Heart left ventricle (tissue), 16 donors: ENCODE measurements around the gene EDEM1. TPM values are rescaled to one million over a fixed set of nuclear protein-coding genes. Genes with fewer than 3 reads are reported as not detected.
"Not testable (repeated sequence)": the region's sequence is repeated elsewhere in the genome, so short reads cannot be mapped to it uniquely, and the experiment has no call there.

Source experiments
- ATAC-seq, 4 donors: fragments of 200-7000 bp; cut with Tn5 transposase; one replicate each; pipeline ENCODE4 v1.9.1; 2020 to 2022; ENCODE audit warnings: moderate library complexity in 4 of 4, mild to moderate bottlenecking in 3 of 4, moderate number of reproducible peaks in 1 of 4
- DNase-seq, 5 donors: peaks; one replicate each; pipeline ENCODE4 v3.0.0-alpha.2; 2020
- H3K27ac ChIP-seq, 12 donors: fragments of 200-600 bp; sonication (generic) in 4 of 12; one replicate each; pipeline versions ENCODE4 v1.5.0 to v1.8.0; 2016 to 2022; ENCODE audit warnings: mild to moderate bottlenecking in 2 of 12
- H3K27me3 ChIP-seq, 9 donors: fragments of 200-600 bp; sonication (generic) in 2 of 9; one replicate each; pipeline versions ENCODE4 v1.5.1 to v1.8.0; 2016 to 2022; ENCODE audit warnings: mild to moderate bottlenecking in 3 of 9
- H3K36me3 ChIP-seq, 9 donors: fragments of 200-600 bp; sonication (generic) in 2 of 9; one replicate each; pipeline versions ENCODE4 v1.5.0 to v1.8.0; 2018 to 2022; ENCODE audit warnings: mild to moderate bottlenecking in 2 of 9
- H3K4me1 ChIP-seq, 12 donors: fragments of 200-600 bp; sonication (generic) in 4 of 12; one replicate each; pipeline versions ENCODE4 v1.5.0 to v1.8.0; 2016 to 2022; ENCODE audit warnings: mild to moderate bottlenecking in 3 of 12
- H3K4me3 ChIP-seq, 12 donors: fragments of 200-600 bp; sonication (generic) in 4 of 12; one replicate each; pipeline versions ENCODE4 v1.5.0 to v1.8.0; 2017 to 2022; ENCODE audit warnings: mild to moderate bottlenecking in 9 of 12, moderate library complexity in 4 of 12
- H3K9me3 ChIP-seq, 12 donors: fragments of 200-600 bp; sonication (generic) in 4 of 12; one replicate each; pipeline versions ENCODE4 v1.5.0 to v1.8.0; 2016 to 2022; ENCODE audit warnings: mild to moderate bottlenecking in 1 of 12
- CTCF ChIP-seq, 12 donors: fragments of 200-600 bp; sonication (generic) in 4 of 12; IDR thresholded peaks; one replicate each; pipeline versions ENCODE4 v1.5.0 to v1.8.0; 2018 to 2022; ENCODE audit warnings: antibody characterized with exemption in 12 of 12, mild to moderate bottlenecking in 5 of 12
- POLR2A ChIP-seq, 2 donors: fragments of 450-650 bp; IDR thresholded peaks; one replicate each; pipeline ENCODE4 v1.6.1; 2017; ENCODE audit warnings: antibody characterized with exemption in 2 of 2, mild to moderate bottlenecking in 2 of 2, moderate library complexity in 2 of 2
- WGBS, 4 donors: extraction: QIAGEN DNeasy Blood & Tissue Kit in 2 of 4; methylation state at CpG; one replicate each; pipeline versions ENCODE4 v1.1.5 to v1.1.7; 2013 to 2018; 5-methylcytosine and 5-hydroxymethylcytosine counted together
- intact Hi-C, 10 donors: fragments of 100-400 bp; cut with DNase I; formaldehyde crosslinking; loops; one replicate each; pipeline versions ENCODE4 v1.11.1 to v1.14.2; 2022
- polyA plus RNA-seq, 2 donors: library from polyadenylated mRNA; stranded (reverse); fragments of 200-250 nt; gene quantifications; one replicate each; pipeline ENCODE4 v1.2.3, GENCODE V29; 2013
- total RNA-seq, 9 donors: library from RNA; depleted of rRNA in 2 of 9; stranded (reverse); fragments of >200 nt in 2 of 9; fragmentation: NEBNext Ultra II Directional in 3 of 9; extraction: Animal tissue kit (Norgen Biotek cat#: 25700) in 3 of 9; gene quantifications; one replicate each; pipeline versions ENCODE4 v1.1.0 to v1.2.4, GENCODE V29; 2016 to 2023
- donor health status: ischemic (EF 13 %, LVEDD 7.1; RV severe dilation, severe dysfunction).
- donor health status: healthy with polysubstance abuse.
- donor health status: DM: no; HTN: yes; CAD: no.
- donor health status: DM: no; HTN: no; CAD: no.
- donor health status: ischemic (EF 25% LVEDD 6.9; RV normal size, moderate dysfunction).
- donor health status: ischemic (EF 25% LVEDD 5.7; RV mildly dilated, moderate dysfunction).
- donor health status: healthy.
- donor health status: DM: yes; HTN: yes; CAD: no.
- donor health status: ischemic (EF 35%, LVEDD 5.7; RV mildly dilated, moderate dysfunction).
- donor health status: nonischemic (EF 11% LVEDD 7.7; RV severe dilation, severe dysfunction).
- donor health status: DM: yes; HTN: yes; CAD: no.
- donor health status: PGD.
- donor health status: ischemic (EF 29% LVEDD 5.4; RV normal size, mild dysfunction).
- donor health status: nonischemic (EF 23%, LVEDD 6.1; RV moderate dilation, normal function).

Gene EDEM1
- total and polyA plus RNA-seq, 11 donors = 1.9 to 24.6 (median 9.5) TPM

GRCh38 chr3:5235655-5236054 is 48.1 kb downstream of the EDEM1 start:
- intact Hi-C loops = loop anchor here in 1 of 10 donors (10.0 kb wide), 1 partner anchor 1559 kb away; no protein-coding TSS in a partner anchor
- no peaks in the 10 kb centered on the region for H3K9me3 ChIP-seq
- H3K27ac ChIP-seq = no peak overlapping the region
- ATAC-seq = no peak
- WGBS, 4 donors = 85 to 89% (median 87%) methylated on average over 7 of the region's 7 CpGs
- TF ChIP-seq POLR2A (IDR thresholded peaks at IDR 0.05) (no peak), CTCF (IDR thresholded peaks at IDR 0.05) (no peak)
- no peak overlapping the region for H3K4me3 ChIP-seq
- peaks cover 0 to 10% (median 0%) of the 10 kb centered on the region in 9 donors for H3K27me3 ChIP-seq
- no peaks in the 10 kb centered on the region for H3K36me3 ChIP-seq
- peaks cover 0 to 11% (median 0%) of the 10 kb centered on the region in 12 donors for H3K4me1 ChIP-seq
- no peak for DNase-seq

- Histone ChIP-seq H3K9me3 (peaks cover 0 to 3% (median 0%) of the 10 kb centered on the region in 12 donors), H3K27ac (no peak overlapping the region), H3K4me3 (no peak overlapping the region), H3K36me3 (no peaks in the 10 kb centered on the region), H3K27me3 (peaks cover 0 to 10% (median 0%) of the 10 kb centered on the region in 9 donors), H3K4me1 (no peaks in the 10 kb centered on the region)
- ATAC-seq (no peak), DNase-seq (no peak)
- 62 to 88% (median 73%) methylated on average over 5 of the region's 5 CpGs for WGBS, 4 donors
- no peak for TF ChIP-seq POLR2A (IDR thresholded peaks at IDR 0.05)
- no peak for TF ChIP-seq CTCF (IDR thresholded peaks at IDR 0.05)
- intact Hi-C loops = loop anchor here in 1 of 10 donors (10.0 kb wide), 1 partner anchor 1556 kb away; no protein-coding TSS in a partner anchor
Observed at GRCh38 chr3:5238545-5238944, 51.0 kb downstream of the EDEM1 start.

- H3K36me3 ChIP-seq = no peaks in the 10 kb centered on the region
- intact Hi-C loops = loop anchor here in 1 of 10 donors (10.0 kb wide), 1 partner anchor 1555 kb away; no protein-coding TSS in a partner anchor
- H3K4me1 ChIP-seq = no peaks in the 10 kb centered on the region
- peaks cover 0 to 10% (median 0%) of the 10 kb centered on the region in 9 donors for H3K27me3 ChIP-seq
- ATAC-seq (no peak), DNase-seq (no peak)
- WGBS, 4 donors = 21 to 56% (median 38%) methylated on average over 4 of the region's 4 CpGs
- no peak for TF ChIP-seq CTCF (IDR thresholded peaks at IDR 0.05)
- TF ChIP-seq POLR2A (IDR thresholded peaks at IDR 0.05) = no peak
- H3K4me3 ChIP-seq = no peak overlapping the region
- H3K27ac ChIP-seq = no peak overlapping the region
- H3K9me3 ChIP-seq = peaks cover 0 to 8% (median 2%) of the 10 kb centered on the region in 12 donors
Observed at GRCh38 chr3:5239602-5240001, 52.1 kb downstream of the EDEM1 start.

GRCh38 chr3:5240740-5241139 is 53.2 kb downstream of the EDEM1 start:
- Histone ChIP-seq H3K4me3 (no peak overlapping the region), H3K36me3 (no peaks in the 10 kb centered on the region), H3K9me3 (peaks cover 0 to 8% (median 2%) of the 10 kb centered on the region in 12 donors), H3K27me3 (peaks cover 0 to 10% (median 0%) of the 10 kb centered on the region in 9 donors), H3K27ac (no peak overlapping the region), H3K4me1 (no peaks in the 10 kb centered on the region)
- ATAC-seq = no peak
- intact Hi-C loops = no loop called here
- no peak for TF ChIP-seq POLR2A (IDR thresholded peaks at IDR 0.05)
- TF ChIP-seq CTCF (IDR thresholded peaks at IDR 0.05) = no peak
- 55 to 85% (median 61%) methylated on average over 1 of the region's 1 CpG for WGBS, 4 donors
- DNase-seq = no peak

GRCh38 chr3:5242785-5243184 is 55.3 kb downstream of the EDEM1 start:
- H3K4me3 ChIP-seq, H3K4me1 ChIP-seq, intact Hi-C loops, ATAC-seq, H3K27ac ChIP-seq, H3K27me3 ChIP-seq, DNase-seq, H3K36me3 ChIP-seq, H3K9me3 ChIP-seq: not testable (repeated sequence)
- 88 to 94% (median 91%) methylated on average over 20 to 23 of the region's 23 CpGs for WGBS, 4 donors
